Measurements from ENCODE around the gene LSM3. TPM values are rescaled to one million over a fixed set of nuclear protein-coding genes. Genes with fewer than 3 reads are reported as not detected.

The LSM3 gene
- total RNA-seq, 4 donors from 2014 or later = 7.2 to 16.8 (median 8.8) TPM

DNA sequence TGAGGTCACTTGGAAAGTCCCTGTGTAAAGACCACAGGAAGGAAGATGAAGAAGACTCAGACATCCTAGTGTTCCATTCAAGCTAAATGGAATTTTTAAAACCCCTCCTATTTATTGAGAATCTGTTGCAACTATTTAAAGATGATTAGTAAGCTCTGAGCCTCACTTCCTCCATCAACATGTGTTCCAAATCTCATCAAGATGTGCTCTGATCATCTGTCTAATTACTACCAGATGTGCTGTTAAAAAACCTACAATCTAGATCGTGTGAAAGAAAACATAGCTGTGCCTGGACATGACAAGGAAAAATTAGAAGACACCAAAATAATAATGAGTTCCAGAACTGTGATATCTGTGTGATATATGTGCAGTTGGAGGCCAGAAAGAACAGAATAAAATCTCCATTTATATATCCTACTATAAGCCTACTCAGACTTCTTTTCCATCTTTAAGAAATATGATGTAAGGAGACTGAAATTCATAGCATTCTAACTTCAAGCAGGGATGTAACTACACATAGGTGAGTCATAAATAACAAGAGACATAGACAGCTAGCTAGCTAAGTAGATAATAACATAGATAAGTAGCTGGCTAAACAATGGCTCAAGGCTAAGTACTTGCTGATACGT is 8.0 kb upstream of the LSM3 start:
- TF ChIP-seq, protein P1, sequence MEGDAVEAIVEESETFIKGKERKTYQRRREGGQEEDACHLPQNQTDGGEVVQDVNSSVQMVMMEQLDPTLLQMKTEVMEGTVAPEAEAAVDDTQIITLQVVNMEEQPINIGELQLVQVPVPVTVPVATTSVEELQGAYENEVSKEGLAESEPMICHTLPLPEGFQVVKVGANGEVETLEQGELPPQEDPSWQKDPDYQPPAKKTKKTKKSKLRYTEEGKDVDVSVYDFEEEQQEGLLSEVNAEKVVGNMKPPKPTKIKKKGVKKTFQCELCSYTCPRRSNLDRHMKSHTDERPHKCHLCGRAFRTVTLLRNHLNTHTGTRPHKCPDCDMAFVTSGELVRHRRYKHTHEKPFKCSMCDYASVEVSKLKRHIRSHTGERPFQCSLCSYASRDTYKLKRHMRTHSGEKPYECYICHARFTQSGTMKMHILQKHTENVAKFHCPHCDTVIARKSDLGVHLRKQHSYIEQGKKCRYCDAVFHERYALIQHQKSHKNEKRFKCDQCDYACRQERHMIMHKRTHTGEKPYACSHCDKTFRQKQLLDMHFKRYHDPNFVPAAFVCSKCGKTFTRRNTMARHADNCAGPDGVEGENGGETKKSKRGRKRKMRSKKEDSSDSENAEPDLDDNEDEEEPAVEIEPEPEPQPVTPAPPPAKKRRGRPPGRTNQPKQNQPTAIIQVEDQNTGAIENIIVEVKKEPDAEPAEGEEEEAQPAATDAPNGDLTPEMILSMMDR (IDR thresholded peaks at IDR 0.05; ENCODE audit: low read depth) = no peak

- TF ChIP-seq, protein P1 (IDR thresholded peaks at IDR 0.05; ENCODE audit: low read depth) = no peak
These were observed 6.1 kb upstream of the LSM3 start for GRCh38 chr3:14172496-14172895.

DNA sequence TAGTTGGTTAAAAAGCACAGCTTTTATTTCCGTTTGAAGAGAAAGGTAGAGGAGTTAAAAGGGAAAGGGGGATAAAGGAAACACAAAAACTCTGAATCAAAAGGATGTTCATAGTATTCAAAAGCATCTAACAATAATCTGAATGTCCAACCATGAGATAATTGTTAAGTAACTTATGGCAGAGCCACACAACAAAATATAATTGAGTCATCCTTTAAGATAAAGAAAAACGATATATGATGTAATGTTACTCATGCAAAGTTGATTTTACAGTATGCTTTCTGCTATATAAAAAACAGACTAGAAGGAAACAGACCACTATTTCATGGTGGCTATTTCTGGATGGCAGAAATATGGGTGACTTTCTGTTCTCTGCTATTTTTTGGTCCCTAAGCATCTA is 4.1 kb upstream of the LSM3 start:
- TF ChIP-seq, protein P1 (IDR thresholded peaks at IDR 0.05; ENCODE audit: low read depth) = no peak

- TF ChIP-seq, protein P1 (IDR thresholded peaks at IDR 0.05; ENCODE audit: low read depth) = no peak
These were observed 3.1 kb upstream of the LSM3 start for GRCh38 chr3:14175383-14176037.

GRCh38 chr3:14177580-14178246 is 904 bp upstream of the LSM3 start:
- TF ChIP-seq, protein P1 (IDR thresholded peaks at IDR 0.05; ENCODE audit: low read depth) = no peak

DNA sequence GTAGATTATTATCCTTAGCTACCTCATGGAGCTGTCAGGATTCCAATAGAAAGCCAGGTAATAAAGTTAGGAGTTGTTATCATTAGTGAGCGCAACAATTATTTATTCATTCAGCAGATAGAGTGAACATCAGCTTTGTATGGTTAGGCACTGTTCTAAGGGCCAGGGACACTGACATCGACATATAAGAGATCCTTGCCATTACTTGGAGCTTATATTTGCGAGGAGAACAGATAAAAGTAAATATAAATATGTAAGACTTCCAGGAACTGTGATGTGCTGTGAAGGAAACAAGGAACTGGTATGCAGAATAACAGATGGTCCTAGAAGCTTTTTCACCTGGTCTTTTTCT is 473 bp downstream of the LSM3 start:
- TF ChIP-seq, protein P1 (IDR thresholded peaks at IDR 0.05; ENCODE audit: low read depth) = no peak

DNA sequence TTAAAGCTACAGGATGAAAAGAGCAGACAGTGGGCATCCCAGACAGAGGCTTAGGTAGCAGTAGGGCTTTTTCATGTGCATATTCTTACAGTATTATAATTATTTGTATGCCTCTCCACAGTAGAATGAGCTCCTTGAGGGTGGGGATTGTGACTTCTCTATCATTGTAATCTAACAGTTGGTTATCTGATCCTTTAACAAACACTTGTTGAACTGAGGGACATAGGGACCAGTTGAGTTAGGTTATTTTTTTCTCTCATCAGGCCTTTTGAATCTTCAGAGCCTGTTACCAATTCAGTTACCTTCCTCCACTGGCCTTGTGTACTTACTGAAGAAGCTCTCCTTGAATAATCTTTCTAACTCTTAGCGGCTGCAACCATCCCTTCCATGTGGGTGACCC is 1.2 kb downstream of the LSM3 start:
- TF ChIP-seq, protein P1 (IDR thresholded peaks at IDR 0.05; ENCODE audit: low read depth) = no peak

Measured in subcutaneous adipose tissue (tissue), 4 donors.